HG03135 (cell line): ENCODE results near the gene LDB2.

Experiments used
- ATAC-seq: cut with Tn5 transposase; IDR thresholded peaks from one replicate; pipeline ENCODE4 v1.9.1; 2021; ENCODE audit warnings: mild to moderate bottlenecking, moderate library complexity; ENCODE audit not compliant: unreplicated experiment

The LDB2 gene

DNA sequence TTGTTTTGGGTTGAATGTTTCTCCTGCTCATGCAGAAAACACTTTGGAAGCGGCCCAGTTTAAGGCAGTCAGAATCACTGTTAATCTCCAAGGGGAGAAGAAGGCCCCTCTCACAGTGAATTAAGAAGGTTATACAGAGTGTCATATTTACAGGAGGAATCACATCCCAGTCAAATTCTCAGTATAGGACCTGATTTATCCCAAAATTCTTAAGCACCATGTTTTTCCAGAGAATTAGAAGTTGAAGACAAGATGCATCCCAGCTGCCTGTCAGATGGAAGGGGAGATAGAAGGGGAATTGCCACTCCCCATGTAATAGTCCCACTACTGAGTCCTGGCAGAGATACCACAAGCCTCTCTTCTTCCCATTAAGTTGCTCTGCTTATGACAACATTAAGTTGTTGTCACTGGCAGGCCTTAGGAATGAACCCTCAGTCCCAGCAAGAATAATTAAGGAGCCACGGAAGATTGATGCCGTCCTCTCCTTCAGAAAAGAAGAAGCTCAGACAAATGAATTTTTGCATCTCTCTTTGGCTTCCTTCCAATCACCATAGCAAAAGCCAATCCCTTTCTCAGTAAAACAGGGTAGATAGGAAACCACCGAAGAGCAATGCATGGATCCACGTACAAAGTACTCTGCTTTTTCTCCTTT lies 138.4 kb downstream of the LDB2 start:
- no peak for ATAC-seq

DNA sequence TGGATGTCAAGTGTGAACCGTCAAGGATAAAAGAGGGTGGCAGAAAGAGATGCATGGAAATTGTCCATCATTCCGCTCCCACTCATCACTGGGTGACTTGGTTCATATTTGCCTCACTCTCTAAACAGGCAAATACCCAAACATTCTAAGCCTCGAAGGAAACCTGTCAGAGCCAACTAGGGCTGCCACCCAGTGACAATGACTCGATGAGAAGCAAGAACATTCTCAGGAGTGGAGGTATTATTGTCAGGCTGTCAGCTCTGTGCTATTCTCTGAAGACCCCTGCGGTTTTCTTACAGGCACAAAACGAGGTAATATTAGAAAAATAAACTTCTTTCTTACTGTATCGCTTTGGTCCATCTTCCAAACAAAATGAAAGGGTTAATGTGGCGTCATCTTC lies 139.6 kb downstream of the LDB2 start:
- no peak for ATAC-seq

DNA sequence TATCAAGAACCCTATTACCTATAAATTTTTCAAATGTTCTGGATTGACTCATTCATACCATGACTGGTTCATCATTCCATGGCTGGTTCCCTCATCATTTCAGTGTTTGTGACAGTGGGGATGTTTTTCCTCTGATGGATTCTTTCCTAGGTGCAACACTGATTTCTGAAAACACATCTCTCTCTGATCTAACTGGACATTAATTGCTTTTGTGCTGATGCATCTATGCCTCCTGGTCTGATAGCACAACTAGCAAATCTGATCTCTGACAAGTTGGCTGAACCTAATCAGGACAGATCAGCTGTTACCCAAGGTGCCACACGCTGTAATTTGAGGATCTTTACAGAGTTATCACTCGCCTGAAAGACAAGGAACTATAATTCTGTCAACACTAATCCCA lies 140.2 kb downstream of the LDB2 start:
- ATAC-seq, result no peak

DNA sequence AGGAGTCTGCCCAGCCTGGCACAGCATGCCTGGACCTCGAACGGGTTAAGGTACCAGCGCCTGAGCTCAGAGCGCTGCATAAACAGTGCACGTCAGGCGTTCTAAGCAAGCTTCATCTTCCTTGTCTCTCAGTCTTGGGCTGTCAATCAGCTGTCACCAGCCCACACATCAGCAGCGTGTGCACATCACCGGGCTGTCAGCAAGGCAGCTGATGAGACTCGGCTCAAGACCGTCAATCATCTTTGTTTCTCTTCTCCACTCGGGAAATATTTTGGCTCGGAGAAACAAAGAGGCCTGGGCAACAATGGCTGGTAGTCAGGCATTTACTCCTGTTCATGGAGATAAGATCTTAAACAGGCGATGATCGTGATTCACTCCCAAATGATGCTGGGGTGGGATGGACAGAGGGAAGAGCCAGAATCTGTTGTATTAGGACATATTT lies 141.3 kb downstream of the LDB2 start:
- no peak for ATAC-seq

DNA sequence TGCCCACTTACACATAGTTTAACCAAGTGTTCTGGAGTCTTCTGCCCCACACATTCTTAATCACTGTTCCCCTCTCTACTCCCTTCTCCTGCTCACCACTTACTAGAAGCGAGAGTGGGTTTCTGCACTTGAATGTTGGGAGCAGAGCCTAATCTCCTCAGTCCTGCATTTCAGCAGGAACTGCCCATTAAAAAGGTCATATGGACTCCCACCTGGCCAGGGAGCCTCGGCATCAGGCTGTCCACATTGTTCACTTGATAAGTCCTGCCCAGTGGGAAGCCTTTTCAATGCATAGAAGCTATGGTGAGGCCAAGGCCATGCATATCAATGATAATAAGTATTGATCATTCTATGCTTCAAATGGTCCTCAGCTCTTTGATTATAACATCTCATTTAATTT lies 144.3 kb downstream of the LDB2 start:
- no peak for ATAC-seq

DNA sequence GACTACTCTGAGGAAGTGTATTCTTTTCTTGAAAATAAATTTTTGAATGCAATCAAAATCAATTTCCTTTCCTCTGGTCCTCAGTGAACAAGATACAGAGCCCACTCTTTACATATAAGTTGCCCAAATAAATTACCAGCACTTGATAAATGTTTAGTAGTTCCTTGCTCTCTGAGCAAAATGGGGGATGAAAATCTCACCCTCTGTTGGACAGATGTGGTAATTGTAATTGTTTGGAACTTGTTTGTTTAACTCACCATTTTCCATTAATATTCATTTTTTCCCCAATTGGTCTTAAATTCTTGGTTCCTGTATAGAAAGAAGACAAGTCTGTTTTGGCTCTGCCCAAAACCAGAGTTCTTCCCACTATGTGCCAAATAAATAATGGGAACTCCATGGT lies 146.3 kb downstream of the LDB2 start:
- no peak for ATAC-seq

DNA sequence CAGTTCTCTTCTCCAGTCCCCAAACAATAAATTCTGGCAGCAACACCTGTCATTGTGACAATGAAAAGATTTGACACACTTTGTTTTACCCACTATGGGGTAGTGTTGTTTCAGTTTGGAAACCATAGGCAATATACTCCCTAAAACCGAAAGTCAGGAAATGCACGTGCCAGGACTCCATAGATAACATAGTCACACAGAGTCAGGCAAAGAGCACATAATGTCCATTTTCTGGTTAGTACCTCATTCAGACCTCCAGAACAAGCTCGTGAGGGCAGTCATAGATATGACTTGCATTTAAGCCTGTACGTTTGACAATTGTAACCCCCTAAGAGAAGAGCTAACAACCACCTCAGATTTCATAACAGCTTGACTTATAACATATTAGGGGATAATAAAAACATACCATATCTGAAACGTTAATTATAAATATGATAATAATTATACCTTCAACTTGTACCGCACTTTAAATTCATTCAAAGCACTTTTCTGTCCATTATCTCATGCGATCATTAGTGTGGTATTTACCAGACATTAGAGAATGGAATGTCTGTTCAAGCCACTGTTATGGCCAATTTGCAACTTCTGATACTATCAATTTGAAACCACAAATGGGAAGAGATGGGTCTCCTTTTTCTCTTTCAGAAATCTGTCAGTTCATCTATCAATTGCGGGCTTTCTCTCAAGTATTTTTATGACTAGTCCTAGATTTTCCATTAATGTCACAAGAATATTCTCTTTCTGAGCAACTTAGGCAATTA lies 147.4 kb downstream of the LDB2 start:
- no peak for ATAC-seq

DNA sequence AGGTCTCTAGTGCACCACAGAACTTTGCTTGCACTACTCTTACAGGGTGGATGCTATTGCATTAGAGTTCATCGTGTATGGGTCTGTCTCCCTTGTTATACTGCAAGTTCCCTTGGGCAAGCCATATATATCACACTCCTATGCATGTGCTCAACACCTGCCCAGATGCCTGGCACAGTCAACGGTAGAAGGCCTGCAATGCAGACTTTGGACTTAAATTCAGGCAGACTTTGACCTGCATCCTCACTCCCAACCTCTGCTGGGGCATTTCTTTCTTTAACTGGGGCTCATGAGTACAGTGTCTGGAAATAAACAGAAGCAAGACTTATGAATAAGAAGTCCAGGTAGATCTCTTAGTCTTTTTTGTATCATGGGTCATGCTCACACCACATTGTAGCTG lies 148.2 kb downstream of the LDB2 start:
- no peak for ATAC-seq

DNA sequence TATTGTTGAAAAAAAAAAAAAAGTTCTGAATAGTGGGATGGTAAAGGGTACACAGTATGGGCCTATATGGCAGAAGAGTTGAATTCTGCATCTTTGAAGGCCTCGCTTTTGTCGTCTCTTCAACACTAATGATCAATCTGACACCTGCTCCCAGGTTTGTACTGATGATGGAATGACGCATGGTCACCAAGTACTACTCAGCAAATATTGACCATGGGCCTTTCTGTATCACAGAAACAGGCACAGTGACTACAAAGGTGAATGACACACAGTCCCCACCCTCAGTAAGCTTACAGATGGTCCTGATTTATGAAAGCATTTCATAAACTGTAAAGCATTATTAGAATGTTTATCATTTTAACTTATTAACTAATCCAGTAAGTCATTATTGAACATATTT lies 152.6 kb downstream of the LDB2 start:
- no peak for ATAC-seq

DNA sequence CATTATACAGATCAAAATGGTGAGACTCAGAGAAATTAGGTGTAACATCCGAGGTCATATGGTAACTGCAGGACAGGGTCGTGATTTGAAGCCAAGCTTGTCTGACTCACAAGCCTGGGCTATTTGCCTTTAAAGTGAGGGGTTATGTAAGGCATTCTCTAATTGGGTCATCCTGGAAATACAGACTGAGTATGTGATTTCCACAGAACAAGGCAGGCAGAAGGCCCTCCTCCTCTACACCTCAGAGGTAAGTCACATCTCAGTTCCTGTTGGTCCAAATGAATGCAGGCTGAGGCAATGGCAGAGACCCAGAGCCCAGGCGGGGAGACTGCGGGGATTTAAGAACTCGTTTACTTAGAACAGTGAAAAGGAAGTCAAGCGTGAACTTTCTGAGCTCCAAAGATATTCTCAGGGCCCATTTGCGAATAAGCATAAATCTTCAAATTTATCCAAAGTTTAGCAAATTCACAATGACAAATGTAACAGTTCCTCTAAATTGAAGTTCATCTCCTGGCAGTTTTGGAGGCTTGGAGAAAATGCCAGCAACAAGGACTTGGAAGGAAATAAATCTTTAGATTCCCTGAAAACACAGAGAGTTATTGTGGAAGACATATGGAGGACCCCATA lies 153.3 kb downstream of the LDB2 start:
- ATAC-seq, result no peak

DNA sequence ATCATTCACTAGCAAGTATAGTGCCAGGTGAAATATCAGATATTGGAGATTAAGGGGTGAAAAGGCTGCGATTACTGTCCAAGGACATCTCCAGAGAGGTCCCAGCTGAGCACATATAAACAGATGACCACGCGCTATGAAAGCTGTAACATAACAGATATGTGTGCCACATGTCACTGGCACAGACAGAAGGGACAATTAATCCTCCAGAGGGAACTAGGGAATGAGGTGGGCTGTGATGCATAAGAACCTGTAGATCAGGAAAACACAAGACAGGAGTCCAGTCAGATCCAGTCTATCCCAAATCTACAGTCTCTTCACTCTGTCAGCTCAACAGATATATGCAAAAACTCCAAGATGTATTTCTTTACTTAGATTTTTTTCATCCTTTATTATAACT lies 157.2 kb downstream of the LDB2 start:
- no peak for ATAC-seq

DNA sequence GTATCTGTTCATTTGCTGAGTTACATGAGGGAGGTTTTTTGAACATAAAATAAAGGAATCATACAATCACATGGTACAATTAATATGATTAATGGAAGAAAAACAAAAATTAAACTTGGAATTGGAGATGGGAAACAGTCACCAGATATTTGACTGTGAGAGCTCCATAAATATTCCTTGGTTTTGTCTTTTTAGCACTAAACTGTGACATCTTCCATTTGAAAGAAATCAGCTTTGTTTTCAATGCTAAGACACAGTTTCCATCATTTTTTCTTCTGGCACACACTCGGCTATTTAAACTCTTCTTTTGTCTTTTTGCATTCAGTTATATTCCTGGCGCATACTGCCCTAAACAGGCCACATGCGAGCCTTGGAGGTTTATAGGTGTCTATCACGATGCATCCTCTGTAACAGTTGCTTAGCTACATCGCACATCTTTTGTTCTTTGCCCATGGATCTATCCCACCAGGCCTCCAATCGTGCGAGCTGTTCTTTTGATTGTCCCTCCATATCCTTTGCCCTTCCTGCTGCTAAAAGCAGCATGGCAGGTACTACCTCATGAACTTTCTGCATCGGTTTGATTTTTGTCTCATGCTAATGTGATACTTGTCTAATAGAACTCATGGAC lies 158.3 kb downstream of the LDB2 start:
- ATAC-seq, result no peak

DNA sequence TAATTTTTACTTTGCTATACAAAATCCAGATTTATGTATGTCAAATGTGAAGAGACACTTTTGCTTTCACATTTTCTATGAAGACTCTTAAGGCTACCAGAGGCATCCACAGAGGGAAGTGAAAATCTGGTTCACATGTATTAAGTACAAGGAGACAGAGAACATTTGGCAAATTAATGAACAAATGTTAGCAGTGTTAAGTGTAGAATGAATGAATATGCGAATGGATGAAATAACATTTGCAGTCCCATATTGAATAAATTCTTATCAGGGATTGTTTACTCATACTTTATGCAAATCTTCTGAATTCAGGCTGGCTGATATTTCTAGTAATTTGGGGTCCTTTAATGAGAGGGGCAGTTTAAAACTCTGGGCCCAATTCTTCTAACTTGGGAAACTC lies 159.9 kb downstream of the LDB2 start:
- no peak for ATAC-seq

DNA sequence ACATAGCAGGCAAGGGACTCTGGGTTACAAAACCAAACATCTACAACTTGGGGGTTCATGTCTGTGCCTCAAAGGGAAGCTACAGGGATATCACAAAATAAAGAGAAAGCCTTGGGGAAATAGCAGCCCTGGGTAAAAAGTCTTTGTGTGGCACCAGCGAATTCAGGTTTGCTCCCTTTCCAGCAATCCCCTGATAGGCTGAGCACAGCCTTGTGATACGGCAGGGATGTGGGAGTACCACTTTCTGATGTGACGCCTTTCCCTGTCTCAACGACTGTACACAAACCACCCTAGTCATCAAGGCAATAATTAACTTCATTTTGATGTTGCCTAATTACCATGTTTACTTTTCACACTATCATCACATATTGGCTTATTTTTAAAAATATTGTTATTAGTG lies 164.9 kb downstream of the LDB2 start:
- no peak for ATAC-seq

DNA sequence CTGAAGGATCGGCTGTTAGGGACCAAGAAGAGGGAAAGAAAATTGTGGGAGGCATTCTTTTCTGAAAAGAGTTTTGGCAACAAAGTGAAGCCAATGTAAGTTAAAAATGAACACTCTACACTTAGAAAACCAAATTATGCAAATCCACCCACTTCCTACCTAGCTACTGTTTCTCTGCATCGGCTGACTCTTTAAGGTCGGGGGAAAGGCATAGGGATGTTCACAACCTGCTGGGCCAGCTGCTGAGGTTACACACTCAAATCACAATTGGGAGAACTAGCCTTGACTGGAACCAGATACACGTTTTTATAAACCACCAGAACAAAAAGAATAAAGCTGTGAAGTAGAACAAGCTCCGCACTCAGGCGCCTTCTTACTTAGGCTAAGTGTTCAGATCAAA lies 165.7 kb downstream of the LDB2 start:
- ATAC-seq, result no peak

DNA sequence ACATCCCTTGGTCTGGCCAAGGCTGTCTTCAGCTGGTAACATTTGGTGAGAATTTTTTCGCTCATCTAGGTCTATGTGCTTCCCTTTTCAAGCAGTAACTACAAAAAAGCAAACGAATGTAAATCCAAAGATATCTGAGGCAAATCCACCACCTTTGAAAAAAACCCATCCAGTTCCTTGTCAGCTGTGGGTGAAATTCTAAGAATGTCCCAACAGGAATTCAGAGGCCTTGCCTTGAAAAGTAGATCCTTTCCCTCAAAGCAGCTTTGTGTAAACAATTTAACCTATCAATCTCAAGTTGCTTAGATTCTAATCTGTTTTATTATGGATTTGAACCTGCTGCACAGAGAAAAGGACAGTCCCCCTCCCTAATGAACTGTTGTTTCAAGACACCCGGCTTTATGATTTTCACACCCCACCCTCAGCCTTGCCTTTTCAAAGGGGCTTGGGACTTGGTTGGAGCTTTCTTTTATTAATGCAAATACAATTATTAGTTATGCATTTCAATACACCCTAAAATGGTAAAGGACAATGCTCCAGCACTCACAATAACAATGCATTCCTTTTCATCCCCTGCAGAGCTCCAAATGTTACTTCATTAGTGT lies 166.6 kb downstream of the LDB2 start:
- ATAC-seq, result no peak

DNA sequence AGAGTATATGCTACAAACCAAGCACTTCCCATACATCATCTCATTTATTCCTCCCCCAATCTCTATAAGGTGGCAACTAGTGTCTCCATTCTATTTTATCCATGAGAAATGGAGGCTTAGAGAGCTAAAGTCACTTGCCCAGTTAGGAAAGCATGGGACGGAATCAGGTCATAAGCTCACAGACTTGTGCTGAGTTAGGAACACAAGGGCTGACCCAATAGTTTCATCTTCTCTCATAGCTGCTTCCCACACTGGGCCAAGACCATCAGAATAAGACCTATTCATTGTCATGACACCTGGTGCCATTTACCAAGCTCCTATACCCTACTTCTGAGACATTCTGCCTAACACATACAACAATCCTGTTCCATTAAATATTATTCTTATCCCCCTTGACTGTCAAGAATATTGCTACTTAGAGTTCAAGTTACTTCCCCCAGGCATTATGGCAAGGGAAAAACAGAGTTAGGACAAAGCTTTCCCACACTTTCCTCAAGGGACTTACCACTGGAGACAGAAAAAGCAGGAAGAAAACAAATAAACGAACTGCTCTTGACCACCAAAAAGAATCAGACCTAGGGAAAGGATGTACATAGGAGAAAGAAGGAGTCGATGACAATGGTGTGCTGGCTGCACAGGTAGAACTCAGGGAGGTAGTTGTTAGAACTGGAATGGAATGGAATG lies 167.8 kb downstream of the LDB2 start:
- ATAC-seq, result no peak

DNA sequence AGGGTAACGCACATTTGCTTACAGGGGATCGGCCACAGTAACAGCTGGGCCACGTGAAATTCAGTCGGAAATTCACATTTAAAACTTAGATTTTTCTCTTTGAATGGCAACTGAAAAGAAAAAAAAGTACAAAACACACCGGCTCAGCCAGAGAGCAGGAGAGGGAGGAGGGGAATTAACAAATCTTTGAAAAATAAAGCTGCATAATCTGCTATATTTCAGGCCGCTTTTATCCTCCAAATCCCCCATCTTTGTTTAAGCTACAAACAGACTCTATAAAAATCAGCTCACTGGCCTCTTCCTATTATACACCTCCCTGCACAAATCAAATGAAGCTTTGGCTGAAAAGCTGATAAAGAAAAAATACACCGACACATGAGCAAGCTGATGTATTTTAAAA lies 169.1 kb downstream of the LDB2 start:
- ATAC-seq, result no peak

DNA sequence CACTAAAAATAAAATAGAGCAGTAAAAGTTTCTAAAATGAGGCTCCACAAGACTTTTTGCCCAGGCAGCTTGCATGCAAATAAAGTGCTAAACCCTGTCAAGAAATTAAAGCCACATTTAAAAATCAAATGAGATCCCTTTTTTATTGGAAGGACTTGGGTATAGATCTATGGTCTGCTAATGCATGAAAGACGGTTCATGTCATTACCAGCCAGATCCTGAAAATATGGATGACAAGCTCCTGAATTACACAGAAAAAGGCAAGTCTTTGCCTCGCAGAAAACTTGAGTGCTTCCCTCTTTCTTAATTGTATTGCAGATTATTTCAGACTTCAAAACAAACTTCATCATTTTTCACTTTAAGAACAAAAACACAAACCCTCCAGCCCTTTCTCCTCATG lies 169.6 kb downstream of the LDB2 start:
- no peak for ATAC-seq

DNA sequence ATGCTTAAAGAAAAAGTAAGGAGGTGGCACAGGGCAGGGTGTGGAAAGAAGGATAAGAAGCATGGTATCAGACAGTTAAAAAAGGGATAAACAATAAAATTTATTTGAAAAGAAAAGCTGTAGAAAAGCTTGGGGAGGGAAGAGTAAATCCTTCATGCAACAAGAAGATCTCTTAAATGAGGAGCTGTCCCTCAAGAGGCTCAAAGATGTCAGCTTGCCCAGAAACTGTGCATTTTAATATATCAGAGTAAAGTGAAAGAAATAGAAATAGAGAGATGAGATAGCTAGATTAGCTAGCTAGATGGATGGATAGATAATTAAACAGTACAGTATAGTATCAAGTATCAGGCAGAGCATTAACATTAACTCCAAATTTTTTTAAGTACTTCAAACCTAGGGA lies 170.3 kb downstream of the LDB2 start:
- no peak for ATAC-seq

DNA sequence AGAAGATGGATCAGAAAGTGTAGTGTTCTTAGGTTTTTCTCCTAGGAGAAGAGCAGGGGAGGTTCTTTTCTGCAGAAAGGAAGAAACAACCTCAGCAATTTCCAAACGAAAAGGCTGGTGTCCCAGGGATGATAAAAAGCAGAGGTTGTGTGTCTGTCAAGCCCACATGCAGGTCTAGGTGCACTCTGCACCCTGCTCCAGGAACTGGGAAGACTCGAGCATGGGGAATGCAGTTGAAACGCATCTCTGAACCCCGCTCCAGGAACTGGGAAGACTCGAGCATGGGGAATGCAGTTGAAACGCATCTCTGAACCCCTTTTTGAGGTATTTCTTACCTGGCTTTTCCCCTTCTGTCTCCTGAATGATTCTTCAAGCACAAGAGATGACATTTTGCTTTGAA lies 171.2 kb downstream of the LDB2 start:
- ATAC-seq, result no peak
